ENCODE results near the gene ZNF768.

ZNF768 gene

GRCh38 chr16:30519120-30520049 is 7.0 kb downstream of the ZNF768 start:
- no peaks in the 10 kb centered on the region for H3K27me3 ChIP-seq (ENCODE audit: low read depth, low read length)
- no peaks in the 10 kb centered on the region for H3K36me3 ChIP-seq (ENCODE audit: control insufficient read depth in 1 of 2, insufficient read depth in 2 of 2, low read length in 2 of 2)
- H3K4me3 ChIP-seq (ENCODE audit: low read depth in 1 of 2, low read length in 2 of 2), result no peak overlapping the region
- H3K9me3 ChIP-seq (ENCODE audit: control insufficient read depth in 1 of 2, low read length in 2 of 2), result no peaks in the 10 kb centered on the region
- no peak overlapping the region for H3K27ac ChIP-seq (ENCODE audit: low read length)
- peaks cover 0 to 5% of the 10 kb centered on the region in 2 donors for H3K4me1 ChIP-seq (ENCODE audit: control insufficient read depth in 1 of 2, insufficient read depth in 2 of 2, low read length in 2 of 2)

DNA sequence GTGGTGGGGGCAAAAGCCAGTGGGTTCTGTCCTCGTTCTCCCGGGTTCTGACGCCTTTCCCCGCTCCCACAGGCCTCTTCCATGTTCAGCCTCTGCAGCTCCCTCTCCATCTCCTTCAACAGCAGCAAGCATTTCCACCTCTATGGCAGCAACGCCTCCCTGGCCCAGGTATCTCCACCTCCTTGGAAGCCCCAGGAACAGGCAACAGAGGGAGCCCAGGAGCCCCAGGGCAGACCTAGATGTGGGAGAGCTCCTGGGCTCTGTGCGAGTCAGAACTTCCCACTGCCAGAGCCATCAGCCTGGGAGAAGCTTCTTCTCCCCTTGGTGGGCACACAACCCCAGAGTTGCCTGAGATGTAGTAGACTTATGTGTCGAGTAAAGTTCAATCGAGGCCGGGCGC is 7.8 kb downstream of the ZNF768 start:
- Histone ChIP-seq H3K4me3 (ENCODE audit: low read depth in 1 of 2, low read length in 2 of 2) (no peak overlapping the region), H3K4me1 (ENCODE audit: control insufficient read depth in 1 of 2, insufficient read depth in 2 of 2, low read length in 2 of 2) (no peaks in the 10 kb centered on the region), H3K36me3 (ENCODE audit: control insufficient read depth in 1 of 2, insufficient read depth in 2 of 2, low read length in 2 of 2) (no peaks in the 10 kb centered on the region), H3K9me3 (ENCODE audit: control insufficient read depth in 1 of 2, low read length in 2 of 2) (no peaks in the 10 kb centered on the region), H3K27me3 (ENCODE audit: low read depth, low read length) (no peaks in the 10 kb centered on the region), H3K27ac (ENCODE audit: low read length) (no peak overlapping the region)

GRCh38 chr16:30515275-30515674 is 11.1 kb downstream of the ZNF768 start:
- H3K27ac ChIP-seq (ENCODE audit: low read length), result no peak overlapping the region
- H3K4me1 ChIP-seq (ENCODE audit: control insufficient read depth in 1 of 2, insufficient read depth in 2 of 2, low read length in 2 of 2), result no peaks in the 10 kb centered on the region
- H3K4me3 ChIP-seq (ENCODE audit: low read depth in 1 of 2, low read length in 2 of 2), result no peak overlapping the region
- no peaks in the 10 kb centered on the region for H3K9me3 ChIP-seq (ENCODE audit: control insufficient read depth in 1 of 2, low read length in 2 of 2)
- no peaks in the 10 kb centered on the region for H3K27me3 ChIP-seq (ENCODE audit: low read depth, low read length)
- peaks cover 0 to 6% of the 10 kb centered on the region in 2 donors for H3K36me3 ChIP-seq (ENCODE audit: control insufficient read depth in 1 of 2, insufficient read depth in 2 of 2, low read length in 2 of 2)

DNA sequence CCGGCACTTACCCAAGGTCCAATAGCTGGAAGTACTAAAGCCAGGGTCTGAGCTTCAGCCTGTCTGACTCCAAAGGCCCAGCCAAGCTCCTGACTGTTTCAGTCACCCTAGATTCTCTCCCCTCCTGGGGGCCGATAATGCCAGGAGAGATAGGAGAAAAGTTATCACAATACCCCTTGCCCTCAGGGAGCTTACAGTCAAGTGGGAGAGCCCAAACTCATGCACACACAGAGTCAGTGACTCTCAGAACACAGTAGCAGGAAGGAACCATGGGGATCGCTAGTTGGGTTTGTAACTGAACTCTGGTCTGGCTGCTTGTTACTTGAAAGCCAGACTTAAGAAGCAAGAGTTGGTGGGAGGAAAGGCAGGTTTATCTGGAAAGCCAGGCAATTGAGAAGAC is 14.9 kb downstream of the ZNF768 start:
- Histone ChIP-seq H3K36me3 (ENCODE audit: control insufficient read depth in 1 of 2, insufficient read depth in 2 of 2, low read length in 2 of 2) (peaks cover 0 to 6% of the 10 kb centered on the region in 2 donors), H3K27ac (ENCODE audit: low read length) (no peak overlapping the region), H3K27me3 (ENCODE audit: low read depth, low read length) (no peaks in the 10 kb centered on the region), H3K4me1 (ENCODE audit: control insufficient read depth in 1 of 2, insufficient read depth in 2 of 2, low read length in 2 of 2) (no peaks in the 10 kb centered on the region), H3K4me3 (ENCODE audit: low read depth in 1 of 2, low read length in 2 of 2) (no peak overlapping the region), H3K9me3 (ENCODE audit: control insufficient read depth in 1 of 2, low read length in 2 of 2) (no peaks in the 10 kb centered on the region)

DNA sequence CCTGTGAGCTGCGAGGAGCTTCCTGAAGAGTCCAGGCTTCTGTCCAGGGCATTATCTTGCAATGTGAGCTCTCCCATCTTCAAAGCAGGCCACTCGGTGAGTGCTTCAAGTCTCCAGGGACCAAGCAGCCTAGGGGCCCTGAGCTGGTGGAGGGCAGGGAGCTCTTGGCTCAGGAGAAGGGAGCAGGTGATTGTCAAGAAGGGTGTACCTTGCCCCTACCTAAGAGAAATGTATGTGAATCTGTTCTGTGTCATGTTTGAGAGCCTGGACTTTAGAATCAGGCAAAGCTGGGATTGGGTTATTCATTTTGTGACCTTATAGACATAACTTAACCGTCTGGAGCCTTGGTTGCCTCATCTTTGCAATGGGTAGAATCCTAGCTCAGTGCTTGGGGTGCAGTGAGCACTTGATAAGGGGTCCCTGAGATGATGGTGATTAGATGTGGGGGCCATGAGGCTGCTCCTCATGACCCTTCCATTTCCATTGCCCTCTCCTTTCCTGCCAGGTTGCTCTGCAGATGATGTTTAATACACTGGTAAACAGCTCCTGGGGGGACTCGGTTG is 15.9 kb downstream of the ZNF768 start:
- Histone ChIP-seq H3K9me3 (ENCODE audit: control insufficient read depth in 1 of 2, low read length in 2 of 2) (no peaks in the 10 kb centered on the region), H3K27me3 (ENCODE audit: low read depth, low read length) (no peaks in the 10 kb centered on the region), H3K4me3 (ENCODE audit: low read depth in 1 of 2, low read length in 2 of 2) (no peak overlapping the region), H3K36me3 (ENCODE audit: control insufficient read depth in 1 of 2, insufficient read depth in 2 of 2, low read length in 2 of 2) (peaks cover 0 to 6% of the 10 kb centered on the region in 2 donors), H3K4me1 (ENCODE audit: control insufficient read depth in 1 of 2, insufficient read depth in 2 of 2, low read length in 2 of 2) (no peaks in the 10 kb centered on the region), H3K27ac (ENCODE audit: low read length) (no peak overlapping the region)

GRCh38 chr16:30509081-30509765 is 17.1 kb downstream of the ZNF768 start:
- Histone ChIP-seq H3K4me3 (ENCODE audit: low read depth in 1 of 2, low read length in 2 of 2) (no peak overlapping the region), H3K27ac (ENCODE audit: low read length) (no peak overlapping the region), H3K36me3 (ENCODE audit: control insufficient read depth in 1 of 2, insufficient read depth in 2 of 2, low read length in 2 of 2) (peaks cover 0 to 6% of the 10 kb centered on the region in 2 donors), H3K4me1 (ENCODE audit: control insufficient read depth in 1 of 2, insufficient read depth in 2 of 2, low read length in 2 of 2) (no peaks in the 10 kb centered on the region), H3K27me3 (ENCODE audit: low read depth, low read length) (no peaks in the 10 kb centered on the region), H3K9me3 (ENCODE audit: control insufficient read depth in 1 of 2, low read length in 2 of 2) (no peaks in the 10 kb centered on the region)

GRCh38 chr16:30503403-30504296 is 22.7 kb downstream of the ZNF768 start:
- Histone ChIP-seq H3K27me3 (ENCODE audit: low read depth, low read length) (no peaks in the 10 kb centered on the region), H3K36me3 (ENCODE audit: control insufficient read depth in 1 of 2, insufficient read depth in 2 of 2, low read length in 2 of 2) (no peaks in the 10 kb centered on the region), H3K4me1 (ENCODE audit: control insufficient read depth in 1 of 2, insufficient read depth in 2 of 2, low read length in 2 of 2) (no peaks in the 10 kb centered on the region), H3K4me3 (ENCODE audit: low read depth in 1 of 2, low read length in 2 of 2) (no peak overlapping the region), H3K27ac (ENCODE audit: low read length) (no peak overlapping the region), H3K9me3 (ENCODE audit: control insufficient read depth in 1 of 2, low read length in 2 of 2) (no peaks in the 10 kb centered on the region)

DNA sequence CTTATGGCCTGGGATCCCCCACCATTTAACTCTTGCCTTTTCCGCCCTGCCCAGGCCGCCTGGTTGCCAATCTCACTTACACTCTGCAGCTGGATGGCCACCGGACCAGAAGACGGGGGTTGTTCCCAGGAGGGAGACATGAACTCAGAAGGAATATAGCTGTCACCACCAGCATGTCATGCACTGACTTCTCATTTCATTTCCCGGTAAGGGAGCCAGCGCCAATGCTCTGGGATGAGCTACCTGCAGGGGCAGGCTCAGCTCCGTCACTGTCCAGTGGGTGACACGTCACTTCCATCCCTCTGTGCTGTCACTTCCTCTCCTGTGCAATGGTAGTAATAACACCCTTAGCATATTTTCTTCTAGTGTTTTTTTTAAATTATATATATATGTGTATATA is 27.1 kb downstream of the ZNF768 start:
- H3K27me3 ChIP-seq (ENCODE audit: low read depth, low read length), result no peaks in the 10 kb centered on the region
- H3K27ac ChIP-seq (ENCODE audit: low read length), result no peak overlapping the region
- H3K36me3 ChIP-seq (ENCODE audit: control insufficient read depth in 1 of 2, insufficient read depth in 2 of 2, low read length in 2 of 2), result no peaks in the 10 kb centered on the region
- no peaks in the 10 kb centered on the region for H3K9me3 ChIP-seq (ENCODE audit: control insufficient read depth in 1 of 2, low read length in 2 of 2)
- H3K4me3 ChIP-seq (ENCODE audit: low read depth in 1 of 2, low read length in 2 of 2), result no peak overlapping the region
- H3K4me1 ChIP-seq (ENCODE audit: control insufficient read depth in 1 of 2, insufficient read depth in 2 of 2, low read length in 2 of 2), result no peaks in the 10 kb centered on the region

- Histone ChIP-seq H3K27ac (ENCODE audit: low read length) (no peak overlapping the region), H3K4me3 (ENCODE audit: low read depth in 1 of 2, low read length in 2 of 2) (no peak overlapping the region), H3K4me1 (ENCODE audit: control insufficient read depth in 1 of 2, insufficient read depth in 2 of 2, low read length in 2 of 2) (peaks cover 0 to 3% of the 10 kb centered on the region in 2 donors), H3K36me3 (ENCODE audit: control insufficient read depth in 1 of 2, insufficient read depth in 2 of 2, low read length in 2 of 2) (no peaks in the 10 kb centered on the region), H3K27me3 (ENCODE audit: low read depth, low read length) (no peaks in the 10 kb centered on the region), H3K9me3 (ENCODE audit: control insufficient read depth in 1 of 2, low read length in 2 of 2) (no peaks in the 10 kb centered on the region)
Observed at GRCh38 chr16:30494709-30495108, 31.7 kb downstream of the ZNF768 start.

DNA sequence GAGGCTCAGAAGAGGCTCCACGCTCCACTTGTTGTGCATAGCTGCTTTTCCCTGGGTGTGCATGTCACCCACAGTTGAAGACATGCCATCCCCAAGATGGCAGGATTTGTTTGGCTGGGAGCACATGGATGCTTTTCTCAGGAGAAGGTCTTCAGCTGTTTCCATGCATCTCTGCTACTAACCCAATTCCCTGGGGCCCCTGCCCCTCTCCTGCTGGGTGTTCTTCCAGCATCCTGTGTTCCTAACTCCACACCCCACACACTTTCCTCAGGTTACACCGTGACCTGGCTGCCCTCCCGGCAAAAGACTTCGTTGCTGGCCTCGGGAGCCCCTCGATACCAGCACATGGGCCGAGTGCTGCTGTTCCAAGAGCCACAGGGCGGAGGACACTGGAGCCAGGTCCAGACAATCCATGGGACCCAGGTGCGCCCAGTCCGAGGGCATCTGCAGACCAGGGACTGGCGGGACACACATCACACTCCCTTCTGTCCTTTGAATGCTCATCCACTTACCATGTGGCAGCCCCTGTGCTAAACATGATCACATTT is 32.4 kb downstream of the ZNF768 start:
- no peaks in the 10 kb centered on the region for H3K9me3 ChIP-seq (ENCODE audit: control insufficient read depth in 1 of 2, low read length in 2 of 2)
- H3K27ac ChIP-seq (ENCODE audit: low read length), result no peak overlapping the region
- no peak overlapping the region for H3K4me3 ChIP-seq (ENCODE audit: low read depth in 1 of 2, low read length in 2 of 2)
- no peaks in the 10 kb centered on the region for H3K27me3 ChIP-seq (ENCODE audit: low read depth, low read length)
- H3K4me1 ChIP-seq (ENCODE audit: control insufficient read depth in 1 of 2, insufficient read depth in 2 of 2, low read length in 2 of 2), result peaks cover 0 to 3% of the 10 kb centered on the region in 2 donors
- H3K36me3 ChIP-seq (ENCODE audit: control insufficient read depth in 1 of 2, insufficient read depth in 2 of 2, low read length in 2 of 2), result no peaks in the 10 kb centered on the region

Data from muscle layer of duodenum (tissue), 2 donors.